ENCODE data around the gene ANK2.

Gene ANK2

GRCh38 chr4:113288257-113288656, 238.8 kb downstream of the ANK2 start:
- no peak overlapping the region for H3K4me3 ChIP-seq (ENCODE audit: low read length)
- H3K36me3 ChIP-seq (ENCODE audit: control insufficient read depth, insufficient read depth, low read length), result no peaks in the 10 kb centered on the region
- no peaks in the 10 kb centered on the region for H3K4me1 ChIP-seq (ENCODE audit: control insufficient read depth, insufficient read depth, low read length)
- no peak overlapping the region for H3K9ac ChIP-seq (ENCODE audit: low read length)
- no peaks in the 10 kb centered on the region for H3K9me3 ChIP-seq (ENCODE audit: control insufficient read depth, low read length)
- H3K27me3 ChIP-seq (ENCODE audit: control insufficient read depth, insufficient read depth, low read length), result no peaks in the 10 kb centered on the region

- H3K4me3 ChIP-seq (ENCODE audit: low read length), result no peak overlapping the region
- no peaks in the 10 kb centered on the region for H3K4me1 ChIP-seq (ENCODE audit: control insufficient read depth, insufficient read depth, low read length)
- no peaks in the 10 kb centered on the region for H3K9me3 ChIP-seq (ENCODE audit: control insufficient read depth, low read length)
- no peaks in the 10 kb centered on the region for H3K36me3 ChIP-seq (ENCODE audit: control insufficient read depth, insufficient read depth, low read length)
- no peaks in the 10 kb centered on the region for H3K27me3 ChIP-seq (ENCODE audit: control insufficient read depth, insufficient read depth, low read length)
- H3K9ac ChIP-seq (ENCODE audit: low read length), result no peak overlapping the region
Measured at GRCh38 chr4:113288696-113289095, 239.2 kb downstream of the ANK2 start.

- no peaks in the 10 kb centered on the region for H3K4me1 ChIP-seq (ENCODE audit: control insufficient read depth, insufficient read depth, low read length)
- H3K9ac ChIP-seq (ENCODE audit: low read length), result no peak overlapping the region
- no peaks in the 10 kb centered on the region for H3K36me3 ChIP-seq (ENCODE audit: control insufficient read depth, insufficient read depth, low read length)
- no peaks in the 10 kb centered on the region for H3K9me3 ChIP-seq (ENCODE audit: control insufficient read depth, low read length)
- H3K27me3 ChIP-seq (ENCODE audit: control insufficient read depth, insufficient read depth, low read length), result no peaks in the 10 kb centered on the region
- no peak overlapping the region for H3K4me3 ChIP-seq (ENCODE audit: low read length)
Measured at GRCh38 chr4:113289766-113290165, 240.3 kb downstream of the ANK2 start.

- Histone ChIP-seq H3K9me3 (ENCODE audit: control insufficient read depth, low read length) (no peaks in the 10 kb centered on the region), H3K4me3 (ENCODE audit: low read length) (no peak overlapping the region), H3K27me3 (ENCODE audit: control insufficient read depth, insufficient read depth, low read length) (no peaks in the 10 kb centered on the region), H3K4me1 (ENCODE audit: control insufficient read depth, insufficient read depth, low read length) (no peaks in the 10 kb centered on the region), H3K36me3 (ENCODE audit: control insufficient read depth, insufficient read depth, low read length) (no peaks in the 10 kb centered on the region), H3K9ac (ENCODE audit: low read length) (no peak overlapping the region)
Measured at GRCh38 chr4:113290666-113291065, 241.2 kb downstream of the ANK2 start.

GRCh38 chr4:113292371-113293042, 243.1 kb downstream of the ANK2 start:
- H3K36me3 ChIP-seq (ENCODE audit: control insufficient read depth, insufficient read depth, low read length), result no peaks in the 10 kb centered on the region
- H3K4me3 ChIP-seq (ENCODE audit: low read length), result no peak overlapping the region
- no peaks in the 10 kb centered on the region for H3K27me3 ChIP-seq (ENCODE audit: control insufficient read depth, insufficient read depth, low read length)
- H3K4me1 ChIP-seq (ENCODE audit: control insufficient read depth, insufficient read depth, low read length), result no peaks in the 10 kb centered on the region
- H3K9ac ChIP-seq (ENCODE audit: low read length), result no peak overlapping the region
- no peaks in the 10 kb centered on the region for H3K9me3 ChIP-seq (ENCODE audit: control insufficient read depth, low read length)

GRCh38 chr4:113293043-113293560, 243.6 kb downstream of the ANK2 start:
- H3K36me3 ChIP-seq (ENCODE audit: control insufficient read depth, insufficient read depth, low read length), result no peaks in the 10 kb centered on the region
- H3K27me3 ChIP-seq (ENCODE audit: control insufficient read depth, insufficient read depth, low read length), result no peaks in the 10 kb centered on the region
- no peak overlapping the region for H3K4me3 ChIP-seq (ENCODE audit: low read length)
- no peaks in the 10 kb centered on the region for H3K9me3 ChIP-seq (ENCODE audit: control insufficient read depth, low read length)
- H3K4me1 ChIP-seq (ENCODE audit: control insufficient read depth, insufficient read depth, low read length), result no peaks in the 10 kb centered on the region
- H3K9ac ChIP-seq (ENCODE audit: low read length), result peak overlapping the region; percentile 47

- Histone ChIP-seq H3K9me3 (ENCODE audit: control insufficient read depth, low read length) (no peaks in the 10 kb centered on the region), H3K36me3 (ENCODE audit: control insufficient read depth, insufficient read depth, low read length) (no peaks in the 10 kb centered on the region), H3K9ac (ENCODE audit: low read length) (peak overlapping the region; percentile 47), H3K27me3 (ENCODE audit: control insufficient read depth, insufficient read depth, low read length) (no peaks in the 10 kb centered on the region), H3K4me1 (ENCODE audit: control insufficient read depth, insufficient read depth, low read length) (no peaks in the 10 kb centered on the region), H3K4me3 (ENCODE audit: low read length) (no peak overlapping the region)
Measured at GRCh38 chr4:113293674-113294073, 244.2 kb downstream of the ANK2 start.

- no peak overlapping the region for H3K4me3 ChIP-seq (ENCODE audit: low read length)
- no peaks in the 10 kb centered on the region for H3K9me3 ChIP-seq (ENCODE audit: control insufficient read depth, low read length)
- H3K27me3 ChIP-seq (ENCODE audit: control insufficient read depth, insufficient read depth, low read length), result no peaks in the 10 kb centered on the region
- no peaks in the 10 kb centered on the region for H3K36me3 ChIP-seq (ENCODE audit: control insufficient read depth, insufficient read depth, low read length)
- H3K4me1 ChIP-seq (ENCODE audit: control insufficient read depth, insufficient read depth, low read length), result no peaks in the 10 kb centered on the region
- no peak overlapping the region for H3K9ac ChIP-seq (ENCODE audit: low read length)
Measured at GRCh38 chr4:113294908-113295307, 245.5 kb downstream of the ANK2 start.

- Histone ChIP-seq H3K4me3 (ENCODE audit: low read length) (no peak overlapping the region), H3K9me3 (ENCODE audit: control insufficient read depth, low read length) (no peaks in the 10 kb centered on the region), H3K9ac (ENCODE audit: low read length) (no peak overlapping the region), H3K36me3 (ENCODE audit: control insufficient read depth, insufficient read depth, low read length) (no peaks in the 10 kb centered on the region), H3K27me3 (ENCODE audit: control insufficient read depth, insufficient read depth, low read length) (no peaks in the 10 kb centered on the region), H3K4me1 (ENCODE audit: control insufficient read depth, insufficient read depth, low read length) (peaks cover 5% of the 10 kb centered on the region)
Measured at GRCh38 chr4:113300471-113300928, 251.0 kb downstream of the ANK2 start.

GRCh38 chr4:113302051-113302450, 252.6 kb downstream of the ANK2 start:
- Histone ChIP-seq H3K27me3 (ENCODE audit: control insufficient read depth, insufficient read depth, low read length) (no peaks in the 10 kb centered on the region), H3K4me3 (ENCODE audit: low read length) (no peak overlapping the region), H3K4me1 (ENCODE audit: control insufficient read depth, insufficient read depth, low read length) (peaks cover 5% of the 10 kb centered on the region), H3K9ac (ENCODE audit: low read length) (no peak overlapping the region), H3K36me3 (ENCODE audit: control insufficient read depth, insufficient read depth, low read length) (no peaks in the 10 kb centered on the region), H3K9me3 (ENCODE audit: control insufficient read depth, low read length) (no peaks in the 10 kb centered on the region)

- H3K4me3 ChIP-seq (ENCODE audit: low read length), result no peak overlapping the region
- peaks cover 5% of the 10 kb centered on the region for H3K4me1 ChIP-seq (ENCODE audit: control insufficient read depth, insufficient read depth, low read length)
- no peaks in the 10 kb centered on the region for H3K27me3 ChIP-seq (ENCODE audit: control insufficient read depth, insufficient read depth, low read length)
- H3K9me3 ChIP-seq (ENCODE audit: control insufficient read depth, low read length), result no peaks in the 10 kb centered on the region
- H3K9ac ChIP-seq (ENCODE audit: low read length), result no peak overlapping the region
- H3K36me3 ChIP-seq (ENCODE audit: control insufficient read depth, insufficient read depth, low read length), result no peaks in the 10 kb centered on the region
Measured at GRCh38 chr4:113303315-113303714, 253.9 kb downstream of the ANK2 start.

GRCh38 chr4:113311047-113311446, 261.6 kb downstream of the ANK2 start:
- Histone ChIP-seq H3K4me1 (ENCODE audit: control insufficient read depth, insufficient read depth, low read length) (no peaks in the 10 kb centered on the region), H3K4me3 (ENCODE audit: low read length) (no peak overlapping the region)

More at GRCh38 chr4:113311047-113311446, 261.6 kb downstream of the ANK2 start:
- no peaks in the 10 kb centered on the region for H3K9me3 ChIP-seq (ENCODE audit: control insufficient read depth, low read length)
- H3K9ac ChIP-seq (ENCODE audit: low read length), result no peak overlapping the region
- H3K27me3 ChIP-seq (ENCODE audit: control insufficient read depth, insufficient read depth, low read length), result no peaks in the 10 kb centered on the region
- no peaks in the 10 kb centered on the region for H3K36me3 ChIP-seq (ENCODE audit: control insufficient read depth, insufficient read depth, low read length)
